Sigmoid colon (tissue), 3 donors: ENCODE data around the gene BCORL1.

ENCODE experiments used
- CTCF ChIP-seq, 4 experiments: fragments of 450-650 bp in 3 of 4; fragments of 200-600 bp in 1 of 4; IDR thresholded peaks; one replicate each; pipeline ENCODE4 v1.5.1; 2016 to 2019; ENCODE audit warnings: antibody characterized with exemption in 4 of 4, mild to moderate bottlenecking in 3 of 4, moderate library complexity in 2 of 4
- POLR2A ChIP-seq, 2 donors: fragments of 450-650 bp; IDR thresholded peaks; one replicate each; pipeline ENCODE4 v1.6.1; 2016; ENCODE audit warnings: antibody characterized with exemption in 2 of 2, mild to moderate bottlenecking in 2 of 2, moderate library complexity in 2 of 2

- TF ChIP-seq CTCF (IDR thresholded peaks at IDR 0.05) (no peak), POLR2A (IDR thresholded peaks at IDR 0.05) (no peak)
These were observed 117.7 kb downstream of the BCORL1 start for GRCh38 chrX:130100180-130100579.
